GM12874 (cell line): ENCODE measurements around the gene SMIM15.

Experiments
- CTCF ChIP-seq: IDR thresholded peaks from 2 replicates; pipeline ENCODE4 v1.5.1; 2011; ENCODE audit warnings: low read depth, mild to moderate bottlenecking, control low read depth, low read length, moderate library complexity; ENCODE audit not compliant: insufficient read depth

Gene SMIM15

GRCh38 chr5:61159070-61159469 lies 3.2 kb downstream of the SMIM15 start:
- no peak for TF ChIP-seq CTCF

- TF ChIP-seq CTCF = no peak
These were observed 10.4 kb downstream of the SMIM15 start for GRCh38 chr5:61151893-61152292.

- no peak for TF ChIP-seq CTCF
These were observed 13.8 kb downstream of the SMIM15 start for GRCh38 chr5:61148515-61148914.

GRCh38 chr5:61142811-61143210 lies 19.5 kb downstream of the SMIM15 start:
- TF ChIP-seq CTCF = no peak

GRCh38 chr5:61142391-61142790 lies 19.9 kb downstream of the SMIM15 start:
- no peak for TF ChIP-seq CTCF

GRCh38 chr5:61141801-61142200 lies 20.5 kb downstream of the SMIM15 start:
- no peak for TF ChIP-seq CTCF

- TF ChIP-seq CTCF = no peak
These were observed 22.3 kb downstream of the SMIM15 start for GRCh38 chr5:61139931-61140330.

- TF ChIP-seq CTCF = 0 out of 2 replicates have a peak, but pooled peaks have one; percentile 8
These were observed 23.0 kb downstream of the SMIM15 start for GRCh38 chr5:61139094-61139873.
